OCI-LY3 (cell line): ENCODE measurements around the gene LMAN2L.

Source experiments
- CTCF ChIP-seq: fragments of 200-600, 300-600 bp; sonication (generic); IDR thresholded peaks from 2 replicates; pipeline ENCODE4 v1.5.1; 2014; ENCODE audit warnings: antibody characterized with exemption, low read length, low read depth
- EZH2phosphoT487 ChIP-seq: fragments of 200-600 bp; shearing (Covaris generic); IDR thresholded peaks from 2 replicates; pipeline ENCODE4 v1.6.1; 2018; ENCODE audit warnings: antibody characterized with exemption, mixed run types, low read depth

DNA sequence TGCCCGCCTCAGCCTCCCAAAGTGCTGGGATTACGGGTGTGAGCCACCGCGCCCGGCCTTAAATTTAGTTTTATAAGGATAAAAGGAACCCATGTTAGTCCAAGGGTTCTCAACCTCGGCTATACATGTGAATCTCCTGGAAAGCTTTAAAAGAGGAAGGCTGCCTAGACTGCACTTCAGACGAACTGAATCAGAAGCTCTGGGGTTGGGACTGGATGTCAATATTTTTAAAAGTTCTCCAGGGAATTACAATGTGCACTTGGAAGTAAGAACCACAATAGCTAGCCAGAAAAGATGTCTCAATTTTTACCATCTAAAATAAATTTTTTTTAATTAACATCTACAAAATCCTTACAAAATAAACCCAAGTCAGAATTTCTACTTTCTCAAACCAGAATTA, 10.1 kb downstream of the LMAN2L start:
- TF ChIP-seq CTCF (no peak), EZH2phosphoT487 (no peak)
